Measurements from ENCODE around the gene MEGF6. TPM values are rescaled to one million over a fixed set of nuclear protein-coding genes. Genes with fewer than 3 reads are reported as not detected.

The MEGF6 gene
- total RNA-seq, 1 experiment from 2014 or later: 21.3 TPM

GRCh38 chr1:3496916-3497315, 114.4 kb downstream of the MEGF6 start:
- Histone ChIP-seq H4K8ac (replicated peaks; ENCODE audit: insufficient read length, low read depth, low read length) (no peak overlapping the region), H3K4ac (ENCODE audit: low read depth, low read length) (no peak overlapping the region), H4K5ac (ENCODE audit: insufficient read length, low read depth, low read length) (no peak overlapping the region), H3K23me2 (ENCODE audit: insufficient read length, low read depth, low read length, poor library complexity, severe bottlenecking) (no peaks in the 10 kb centered on the region), H3K9ac (ENCODE audit: extremely low read depth, insufficient read length, low read length) (no peak overlapping the region), H2BK5ac (ENCODE audit: insufficient read length, low read length) (no peak overlapping the region), H2BK12ac (ENCODE audit: insufficient read length, low read depth, low read length) (no peak overlapping the region), H4K91ac (ENCODE audit: insufficient read length, low read depth, low read length) (no peak overlapping the region), H3K18ac (ENCODE audit: insufficient read length, low read depth, low read length) (no peak overlapping the region), H3K79me1 (ENCODE audit: insufficient read depth, low read depth, low read length, poor library complexity, severe bottlenecking) (no peaks in the 10 kb centered on the region), H3K27me3 (ENCODE audit: insufficient read depth, low read length) (no peaks in the 10 kb centered on the region), H3K4me1 (ENCODE audit: insufficient read depth, low read length) (no peaks in the 10 kb centered on the region), H3K9me3 (ENCODE audit: control insufficient read depth, low read depth, low read length) (no peaks in the 10 kb centered on the region), H3K27ac (ENCODE audit: insufficient read length, low read depth, low read length) (no peak overlapping the region), H2BK20ac (ENCODE audit: low read depth, low read length, poor library complexity, severe bottlenecking) (no peak overlapping the region), H2AFZ (ENCODE audit: low read length) (no peak overlapping the region), H3K4me2 (ENCODE audit: insufficient read depth, insufficient read length, low read length) (no peak overlapping the region), H2BK120ac (ENCODE audit: low read depth, low read length, poor library complexity, severe bottlenecking) (no peak overlapping the region), H3K56ac (ENCODE audit: insufficient read length, low read depth, low read length) (no peak overlapping the region), H4K20me1 (ENCODE audit: control insufficient read depth, insufficient read depth, insufficient read length) (no peaks in the 10 kb centered on the region), H2AK5ac (ENCODE audit: insufficient read length, low read length) (no peak overlapping the region), H3K79me2 (ENCODE audit: insufficient read depth, low read length) (no peaks in the 10 kb centered on the region), H3T11ph (ENCODE audit: low read length) (no peak overlapping the region), H2BK15ac (ENCODE audit: low read depth, low read length) (no peak overlapping the region), H3K23ac (ENCODE audit: insufficient read length, low read depth, low read length) (no peak overlapping the region), H3K14ac (ENCODE audit: insufficient read depth, low read length) (no peak overlapping the region)
- 0 out of 4 replicates have a peak, but pooled peaks cover 0 to under 1% of the 10 kb centered on the region in 2 experiments for H3K4me1 Mint-ChIP-seq
- H3K27ac Mint-ChIP-seq: no peak overlapping the region
- H3K4me3 Mint-ChIP-seq: no peak overlapping the region
- no peak for TF ChIP-seq CTCF (conservative IDR thresholded peaks at IDR 0.05)
- DNase-seq: no peak
- WGBS (ENCODE audit: extremely low coverage, insufficient read length, low lambda C conversion rate): no CpG with 5 or more reads among the region's 20 CpGs
- no peaks in the 10 kb centered on the region; a peak in 1 of 7 replicates for H3K36me3 Mint-ChIP-seq (ENCODE audit: insufficient read depth in 1 of 3, low read depth in 3 of 3)
- no peaks in the 10 kb centered on the region for H3K27me3 Mint-ChIP-seq (ENCODE audit: low read depth)
- H3K9me3 Mint-ChIP-seq: no peaks in the 10 kb centered on the region
